Astrocyte (in vitro differentiated cells and primary cell): ENCODE data around the gene SFTPD.

Experiments used
- CTCF ChIP-seq: IDR thresholded peaks from 2 replicates; pipeline ENCODE4 v1.5.1; 2011; ENCODE audit warnings: low read depth, mild to moderate bottlenecking, inconsistent platforms, low read length, moderate library complexity; ENCODE audit not compliant: insufficient read depth
- EZH2 ChIP-seq: IDR thresholded peaks from 2 replicates; pipeline ENCODE4 v1.6.1; 2012; ENCODE audit warnings: mild to moderate bottlenecking, low read length, inconsistent platforms; ENCODE audit not compliant: insufficient read depth

GRCh38 chr10:79944428-79945395, 4.2 kb downstream of the SFTPD start:
- TF ChIP-seq EZH2, result no peak
- no peak for TF ChIP-seq CTCF
